ENCODE measurements around the gene FNBP1L. TPM values are rescaled to one million over a fixed set of nuclear protein-coding genes. Genes with fewer than 3 reads are reported as not detected.

FNBP1L gene
- total and polyA plus RNA-seq, 7 donors, result 13.4 to 30.7 (median 20.1) TPM

- peaks cover 0 to 14% (median 4%) of the 10 kb centered on the region in 4 donors for H3K4me1 ChIP-seq
- no peak overlapping the region for H3K4me3 ChIP-seq
- intact Hi-C loops (cut with DNase I), result no loop called here
- H3K9me3 ChIP-seq, result no peaks in the 10 kb centered on the region
- TF ChIP-seq POLR2AphosphoS5 (IDR thresholded peaks at IDR 0.05) (no peak), POLR2A (IDR thresholded peaks at IDR 0.05) (no peak), CTCF (IDR thresholded peaks at IDR 0.05) (no peak), EP300 (IDR thresholded peaks at IDR 0.05) (no peak)
- peaks cover 0 to 66% (median 29%) of the 10 kb centered on the region in 4 donors for H3K36me3 ChIP-seq
- H3K27me3 ChIP-seq, result no peaks in the 10 kb centered on the region
- DNase-seq, result no peak
- no peak overlapping the region for H3K27ac ChIP-seq
- 93 to 95% methylated on average over 2 of the region's 2 CpGs for WGBS, 2 donors
These were observed 121.6 kb downstream of the FNBP1L start for GRCh38 chr1:93569489-93569888.

- Histone ChIP-seq H3K4me3 (no peak overlapping the region), H3K27ac (no peak overlapping the region), H3K9me3 (no peaks in the 10 kb centered on the region), H3K4me1 (peaks cover 0 to 12% (median 0%) of the 10 kb centered on the region in 4 donors), H3K27me3 (no peaks in the 10 kb centered on the region), H3K36me3 (peaks cover 0 to 83% (median 39%) of the 10 kb centered on the region in 4 donors)
- 97% methylated on average over 12 of the region's 12 CpGs for WGBS, 2 donors
- intact Hi-C loops (cut with DNase I), result no loop called here
- TF ChIP-seq EP300 (IDR thresholded peaks at IDR 0.05) (no peak), POLR2AphosphoS5 (IDR thresholded peaks at IDR 0.05) (no peak), POLR2A (IDR thresholded peaks at IDR 0.05) (no peak), CTCF (IDR thresholded peaks at IDR 0.05) (no peak)
- no peak for DNase-seq
These were observed 123.8 kb downstream of the FNBP1L start for GRCh38 chr1:93571623-93572310.

- Histone ChIP-seq H3K36me3 (peaks cover 0 to 66% (median 30%) of the 10 kb centered on the region in 4 donors), H3K9me3 (no peaks in the 10 kb centered on the region), H3K4me1 (peaks cover 0 to 21% (median 0%) of the 10 kb centered on the region in 4 donors), H3K4me3 (no peak overlapping the region), H3K27me3 (no peaks in the 10 kb centered on the region), H3K27ac (no peak overlapping the region)
- no peak for TF ChIP-seq POLR2AphosphoS5 (IDR thresholded peaks at IDR 0.05)
- no peak for TF ChIP-seq EP300 (IDR thresholded peaks at IDR 0.05)
- TF ChIP-seq CTCF (IDR thresholded peaks at IDR 0.05), result no peak
- no peak for TF ChIP-seq POLR2A (IDR thresholded peaks at IDR 0.05)
- DNase-seq, result no peak
- 14 to 59% methylated on average over 1 of the region's 1 CpG for WGBS, 2 donors
- intact Hi-C loops (cut with DNase I), result no loop called here
These were observed 126.1 kb downstream of the FNBP1L start for GRCh38 chr1:93573940-93574469.

- DNase-seq, result no peak
- 85 to 95% methylated on average over 7 of the region's 7 CpGs for WGBS, 2 donors
- TF ChIP-seq EP300 (IDR thresholded peaks at IDR 0.05) (no peak), POLR2AphosphoS5 (IDR thresholded peaks at IDR 0.05) (no peak), POLR2A (IDR thresholded peaks at IDR 0.05) (no peak), CTCF (IDR thresholded peaks at IDR 0.05) (no peak)
- no peak overlapping the region for H3K4me3 ChIP-seq
- intact Hi-C loops (cut with DNase I), result no loop called here
- peaks cover 0 to 23% (median 2%) of the 10 kb centered on the region in 4 donors for H3K4me1 ChIP-seq
- H3K27me3 ChIP-seq, result no peaks in the 10 kb centered on the region
- no peak overlapping the region for H3K27ac ChIP-seq
- no peaks in the 10 kb centered on the region for H3K9me3 ChIP-seq
- peaks cover 0 to 64% (median 28%) of the 10 kb centered on the region in 4 donors for H3K36me3 ChIP-seq
These were observed 126.6 kb downstream of the FNBP1L start for GRCh38 chr1:93574511-93574910.
